CD8-positive, alpha-beta memory T cell (primary cell): ENCODE results near the gene LRTM1. TPM values are rescaled to one million over a fixed set of nuclear protein-coding genes. Genes with fewer than 3 reads are reported as not detected.

Source experiments
- CTCF ChIA-PET: fragments of 350-600 bp; sonication (Branson Sonifier 250); formaldehyde crosslinking; loops from one replicate; lab custom pipeline; 2021; ENCODE audit warnings: antibody characterized with exemption; lab: Charles Lee
- POLR2A ChIA-PET: fragments of 350-600 bp; sonication (Branson Sonifier 250); formaldehyde crosslinking; loops from one replicate; lab custom pipeline; 2021; ENCODE audit warnings: antibody characterized with exemption; lab: Charles Lee
- DNase-seq, 5 donors: peaks; one replicate each; pipeline versions ENCODE4 v3.0.0 to v3.0.0-alpha.2; 2020 to 2022; ENCODE audit warnings: mixed read lengths in 1 of 5
- H3K27ac ChIP-seq: one replicate; pipeline ENCODE4 v1.7.0; 2013; ENCODE audit warnings: low read depth, mild to moderate bottlenecking, low read length, moderate library complexity
- H3K27me3 ChIP-seq: 2 replicates; pipeline ENCODE4 v1.7.0; 2013; ENCODE audit warnings: low read length, mild to moderate bottlenecking; ENCODE audit not compliant: insufficient read depth, poor library complexity, severe bottlenecking
- H3K36me3 ChIP-seq: 2 replicates; pipeline ENCODE4 v1.7.0; 2013; ENCODE audit warnings: mild to moderate bottlenecking, low read length, moderate library complexity; ENCODE audit not compliant: insufficient read depth
- H3K4me1 ChIP-seq: 2 replicates; pipeline ENCODE4 v1.7.0; 2013; ENCODE audit warnings: mild to moderate bottlenecking, low read length, moderate library complexity; ENCODE audit not compliant: insufficient read depth
- H3K4me3 ChIP-seq: 2 replicates; pipeline ENCODE4 v1.7.0; 2013; ENCODE audit warnings: mild to moderate bottlenecking, low read length
- H3K9me3 ChIP-seq: 2 replicates; pipeline ENCODE4 v1.7.0; 2013; ENCODE audit warnings: mild to moderate bottlenecking, low read length
- H3K27ac Mint-ChIP-seq, 8 donors: one replicate each; pipeline ENCODE4 v1.8.0; 2020 to 2021; ENCODE audit warnings: mixed read lengths in 8 of 8, mild to moderate bottlenecking in 6 of 8, inconsistent platforms in 3 of 8, moderate library complexity in 3 of 8
- H3K27me3 Mint-ChIP-seq, 2 donors: one replicate each; pipeline ENCODE4 v1.8.0; 2020 to 2021; ENCODE audit warnings: mixed read lengths in 2 of 2, mild to moderate bottlenecking in 1 of 2, moderate library complexity in 1 of 2
- H3K36me3 Mint-ChIP-seq, 3 donors: one replicate each; pipeline ENCODE4 v1.8.0; 2020 to 2021; ENCODE audit warnings: mixed read lengths in 3 of 3, inconsistent platforms in 1 of 3, mild to moderate bottlenecking in 1 of 3
- H3K4me1 Mint-ChIP-seq, 3 donors: one replicate each; pipeline ENCODE4 v1.8.0; 2020 to 2021; ENCODE audit warnings: mixed read lengths in 3 of 3, inconsistent platforms in 1 of 3, mild to moderate bottlenecking in 1 of 3
- H3K4me3 Mint-ChIP-seq, 7 donors: one replicate each; pipeline ENCODE4 v1.8.0; 2020 to 2021; ENCODE audit warnings: mixed read lengths in 7 of 7, mild to moderate bottlenecking in 6 of 7, moderate library complexity in 4 of 7, inconsistent platforms in 2 of 7
- H3K9me3 Mint-ChIP-seq, 5 donors: one replicate each; pipeline ENCODE4 v1.8.0; 2020 to 2022; ENCODE audit warnings: mixed read lengths in 5 of 5, mild to moderate bottlenecking in 3 of 5, moderate library complexity in 2 of 5, inconsistent platforms in 1 of 5
- polyA plus RNA-seq: library from polyadenylated mRNA; unstranded; fragments of 300-500 nt; fragmentation: Illumina TruSeq; gene quantifications from one replicate; pipeline ENCODE4 v1.2.3, GENCODE V29; 2021
- total RNA-seq, 2 experiments: library from RNA; stranded (reverse); gene quantifications; one replicate each; pipeline ENCODE4 v1.2.3, GENCODE V29; 2021

Gene LRTM1
- total and polyA plus RNA-seq, 3 experiments from 2014 or later, result not detected

GRCh38 chr3:54936561-54936960 lies 8.7 kb upstream of the LRTM1 start:
- no peak overlapping the region for H3K4me3 Mint-ChIP-seq
- no peak overlapping the region for H3K27ac ChIP-seq
- ChIA-PET POLR2A (no interaction called here), CTCF (no interaction called here)
- no peaks in the 10 kb centered on the region for H3K27me3 ChIP-seq
- no peak for DNase-seq
- no peaks in the 10 kb centered on the region for H3K36me3 ChIP-seq
- H3K27ac Mint-ChIP-seq, result no peak overlapping the region
- no peaks in the 10 kb centered on the region for H3K4me1 ChIP-seq
- peaks cover 0 to 5% (median 0%) of the 10 kb centered on the region in 5 donors for H3K9me3 Mint-ChIP-seq
- H3K36me3 Mint-ChIP-seq, result no peaks in the 10 kb centered on the region
- H3K4me1 Mint-ChIP-seq, result no peaks in the 10 kb centered on the region
- H3K27me3 Mint-ChIP-seq, result no peaks in the 10 kb centered on the region
- H3K4me3 ChIP-seq, result no peak overlapping the region
- H3K9me3 ChIP-seq, result no peaks in the 10 kb centered on the region

DNA sequence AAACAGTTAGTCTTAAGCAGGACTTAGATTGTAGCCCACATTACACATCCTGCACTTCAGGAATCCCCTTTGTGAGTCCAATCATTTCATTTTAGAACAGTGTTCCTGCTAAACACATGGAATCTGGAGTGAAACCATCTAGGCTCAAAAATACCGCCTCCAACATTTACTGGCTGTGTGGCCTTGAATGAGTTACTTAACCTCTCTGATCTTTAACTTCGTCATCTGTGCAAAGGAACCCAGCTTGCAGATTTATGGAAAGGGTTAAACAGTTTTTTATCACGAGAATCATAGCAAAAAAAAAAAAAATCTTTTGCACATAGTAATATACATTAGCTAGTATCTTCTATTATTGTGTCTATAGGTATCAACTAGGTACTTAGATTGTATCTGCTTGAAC lies 8.0 kb upstream of the LRTM1 start:
- H3K27me3 ChIP-seq, result no peaks in the 10 kb centered on the region
- Mint-ChIP-seq H3K4me3 (no peak overlapping the region), H3K4me1 (no peaks in the 10 kb centered on the region), H3K9me3 (peaks cover 0 to 5% (median 0%) of the 10 kb centered on the region in 5 donors), H3K27me3 (no peaks in the 10 kb centered on the region), H3K36me3 (no peaks in the 10 kb centered on the region), H3K27ac (no peak overlapping the region)
- H3K27ac ChIP-seq, result no peak overlapping the region
- no peaks in the 10 kb centered on the region for H3K36me3 ChIP-seq
- no peak overlapping the region for H3K4me3 ChIP-seq
- DNase-seq, result no peak
- ChIA-PET POLR2A (no interaction called here), CTCF (no interaction called here)
- no peaks in the 10 kb centered on the region for H3K4me1 ChIP-seq
- H3K9me3 ChIP-seq, result no peaks in the 10 kb centered on the region

DNA sequence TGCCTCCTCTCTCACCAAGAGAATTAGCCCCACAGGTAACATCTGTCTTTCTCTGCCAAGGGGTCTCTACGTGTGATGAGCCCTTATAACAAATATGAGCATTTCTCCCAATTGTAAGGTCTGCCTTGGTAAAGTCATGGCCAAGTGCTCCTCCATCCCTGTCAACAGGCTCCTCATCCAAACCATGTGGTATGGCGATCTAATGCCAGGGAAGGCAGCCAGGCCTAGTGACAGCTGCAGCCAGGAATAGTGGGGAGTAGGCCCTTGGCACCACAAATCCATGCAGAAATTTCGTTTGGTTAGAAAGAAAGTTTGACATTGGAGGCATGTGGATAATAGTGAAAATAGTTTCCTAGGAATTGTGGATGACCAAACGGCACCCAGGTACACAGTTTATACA lies 4.7 kb upstream of the LRTM1 start:
- Histone ChIP-seq H3K27ac (no peak overlapping the region), H3K27me3 (no peaks in the 10 kb centered on the region), H3K36me3 (no peaks in the 10 kb centered on the region), H3K9me3 (no peaks in the 10 kb centered on the region), H3K4me1 (no peaks in the 10 kb centered on the region), H3K4me3 (no peak overlapping the region)
- Mint-ChIP-seq H3K4me1 (no peaks in the 10 kb centered on the region), H3K4me3 (no peak overlapping the region), H3K36me3 (no peaks in the 10 kb centered on the region), H3K27ac (no peak overlapping the region), H3K9me3 (peaks cover 0 to 6% (median 1%) of the 10 kb centered on the region in 5 donors), H3K27me3 (no peaks in the 10 kb centered on the region)
- POLR2A ChIA-PET, result no interaction called here
- CTCF ChIA-PET, result no interaction called here
- no peak for DNase-seq

DNA sequence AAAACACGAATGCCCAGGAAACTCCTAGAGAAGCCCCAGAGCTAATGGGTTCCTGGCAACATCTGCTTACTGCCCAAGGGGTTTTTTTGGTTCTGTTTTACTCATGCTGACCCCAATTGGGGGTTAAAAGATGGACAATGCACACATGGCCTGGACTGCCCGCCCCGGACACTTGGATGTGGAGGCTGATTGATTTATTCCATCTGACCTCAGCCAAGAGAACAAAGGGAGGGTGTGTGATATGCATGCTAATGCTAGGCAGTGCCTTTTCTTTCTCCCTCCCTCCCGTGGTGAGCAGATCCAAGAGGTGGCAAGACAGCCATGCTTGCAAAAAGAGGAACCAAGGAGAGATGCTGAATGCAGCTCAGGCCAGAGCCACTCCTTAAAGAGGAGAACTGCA lies 3.3 kb upstream of the LRTM1 start:
- Mint-ChIP-seq H3K27me3 (no peaks in the 10 kb centered on the region), H3K36me3 (no peaks in the 10 kb centered on the region), H3K4me1 (no peaks in the 10 kb centered on the region), H3K27ac (no peak overlapping the region), H3K4me3 (no peak overlapping the region), H3K9me3 (peaks cover 0 to 4% (median 0%) of the 10 kb centered on the region in 5 donors)
- H3K4me1 ChIP-seq, result no peaks in the 10 kb centered on the region
- DNase-seq, result no peak
- H3K27ac ChIP-seq, result no peak overlapping the region
- H3K9me3 ChIP-seq, result no peaks in the 10 kb centered on the region
- CTCF ChIA-PET, result no interaction called here
- H3K27me3 ChIP-seq, result no peaks in the 10 kb centered on the region
- H3K36me3 ChIP-seq, result no peaks in the 10 kb centered on the region
- no peak overlapping the region for H3K4me3 ChIP-seq
- POLR2A ChIA-PET, result no interaction called here

DNA sequence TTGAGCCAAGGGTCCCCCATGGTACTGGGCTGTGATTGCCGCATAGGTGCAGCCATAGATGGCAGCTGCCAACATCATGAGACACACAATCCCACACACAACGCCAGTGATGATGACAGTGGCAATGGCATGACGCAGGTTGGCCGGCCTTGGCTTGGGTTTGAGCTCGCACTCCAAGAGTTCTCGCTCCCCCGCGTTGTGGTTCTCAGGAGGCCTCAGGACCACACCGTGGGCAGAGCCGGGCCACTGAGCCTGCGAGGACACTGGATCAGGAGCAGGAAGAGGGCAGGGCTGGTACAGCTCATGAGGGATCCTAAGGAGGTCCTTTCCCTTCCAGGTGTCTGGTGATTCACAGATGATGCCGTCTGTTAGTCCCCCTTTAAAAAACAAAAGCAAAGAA lies 9.3 kb downstream of the LRTM1 start:
- Histone ChIP-seq H3K4me1 (no peaks in the 10 kb centered on the region), H3K27ac (no peak overlapping the region), H3K36me3 (no peaks in the 10 kb centered on the region), H3K9me3 (no peaks in the 10 kb centered on the region), H3K27me3 (no peaks in the 10 kb centered on the region), H3K4me3 (no peak overlapping the region)
- Mint-ChIP-seq H3K4me1 (no peaks in the 10 kb centered on the region), H3K27me3 (no peaks in the 10 kb centered on the region), H3K4me3 (no peak overlapping the region), H3K36me3 (no peaks in the 10 kb centered on the region), H3K9me3 (peaks cover 0 to 16% (median 3%) of the 10 kb centered on the region in 5 donors), H3K27ac (no peak overlapping the region)
- no peak for DNase-seq
- ChIA-PET POLR2A (no interaction called here), CTCF (no interaction called here)

DNA sequence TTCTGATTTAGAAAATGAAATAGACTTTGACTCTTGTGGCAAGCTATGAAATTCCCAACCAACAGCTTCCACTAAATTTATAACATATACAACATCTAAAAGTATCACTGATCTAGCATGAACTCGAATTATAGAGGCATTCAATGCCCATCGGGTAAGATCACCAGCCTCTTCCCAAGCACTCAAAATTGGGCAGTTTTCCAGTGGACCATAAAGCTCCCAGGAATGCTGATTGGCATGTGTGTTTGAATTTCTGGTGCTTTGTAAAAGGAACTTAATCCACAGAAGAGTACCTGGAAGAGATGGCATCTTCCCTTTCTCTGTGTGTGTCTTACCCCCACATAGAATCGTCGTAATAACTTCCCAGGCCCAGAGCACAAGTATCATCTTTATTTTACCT lies 10.0 kb downstream of the LRTM1 start:
- no peak for DNase-seq
- Mint-ChIP-seq H3K27me3 (no peaks in the 10 kb centered on the region), H3K4me1 (no peaks in the 10 kb centered on the region), H3K27ac (no peak overlapping the region), H3K36me3 (no peaks in the 10 kb centered on the region), H3K9me3 (peaks cover 0 to 12% (median 3%) of the 10 kb centered on the region in 5 donors), H3K4me3 (no peak overlapping the region)
- Histone ChIP-seq H3K9me3 (no peaks in the 10 kb centered on the region), H3K4me3 (no peak overlapping the region), H3K27me3 (no peaks in the 10 kb centered on the region), H3K4me1 (no peaks in the 10 kb centered on the region), H3K36me3 (no peaks in the 10 kb centered on the region), H3K27ac (no peak overlapping the region)
- ChIA-PET POLR2A (no interaction called here), CTCF (no interaction called here)

GRCh38 chr3:54917174-54917573 lies 10.7 kb downstream of the LRTM1 start:
- no peaks in the 10 kb centered on the region for H3K36me3 ChIP-seq
- H3K27ac ChIP-seq, result no peak overlapping the region
- Mint-ChIP-seq H3K4me3 (no peak overlapping the region), H3K27ac (no peak overlapping the region), H3K27me3 (no peaks in the 10 kb centered on the region), H3K9me3 (peaks cover 0 to 9% (median 5%) of the 10 kb centered on the region in 5 donors), H3K36me3 (no peaks in the 10 kb centered on the region), H3K4me1 (no peaks in the 10 kb centered on the region)
- no peak overlapping the region for H3K4me3 ChIP-seq
- ChIA-PET POLR2A (no interaction called here), CTCF (no interaction called here)
- no peaks in the 10 kb centered on the region for H3K9me3 ChIP-seq
- no peak for DNase-seq
- no peaks in the 10 kb centered on the region for H3K4me1 ChIP-seq
- no peaks in the 10 kb centered on the region for H3K27me3 ChIP-seq

DNA sequence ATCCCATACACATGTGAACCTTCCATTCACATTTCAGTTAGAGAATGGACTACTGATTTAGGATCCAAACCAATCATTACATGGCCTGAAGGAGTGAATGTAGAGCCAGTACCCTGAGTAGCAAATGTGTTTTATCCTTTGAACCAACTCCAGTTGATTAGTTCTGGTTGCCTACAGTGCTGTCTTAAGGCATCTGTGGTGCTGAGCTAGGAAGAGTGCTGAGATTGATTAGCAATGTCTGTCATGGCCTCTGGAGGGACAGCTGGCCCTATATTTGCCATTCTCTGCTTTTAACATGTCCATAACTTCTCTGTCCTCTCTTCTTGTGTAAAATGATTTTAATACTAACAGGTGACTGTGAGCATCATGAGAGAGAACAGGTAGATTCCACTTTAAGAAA lies 11.1 kb downstream of the LRTM1 start:
- Mint-ChIP-seq H3K36me3 (no peaks in the 10 kb centered on the region), H3K4me3 (no peak overlapping the region), H3K27me3 (no peaks in the 10 kb centered on the region), H3K9me3 (peaks cover 0 to 9% (median 5%) of the 10 kb centered on the region in 5 donors), H3K4me1 (no peaks in the 10 kb centered on the region), H3K27ac (no peak overlapping the region)
- ChIA-PET CTCF (no interaction called here), POLR2A (no interaction called here)
- Histone ChIP-seq H3K27me3 (no peaks in the 10 kb centered on the region), H3K4me1 (no peaks in the 10 kb centered on the region), H3K36me3 (no peaks in the 10 kb centered on the region), H3K27ac (no peak overlapping the region), H3K4me3 (no peak overlapping the region), H3K9me3 (no peaks in the 10 kb centered on the region)
- DNase-seq, result no peak

DNA sequence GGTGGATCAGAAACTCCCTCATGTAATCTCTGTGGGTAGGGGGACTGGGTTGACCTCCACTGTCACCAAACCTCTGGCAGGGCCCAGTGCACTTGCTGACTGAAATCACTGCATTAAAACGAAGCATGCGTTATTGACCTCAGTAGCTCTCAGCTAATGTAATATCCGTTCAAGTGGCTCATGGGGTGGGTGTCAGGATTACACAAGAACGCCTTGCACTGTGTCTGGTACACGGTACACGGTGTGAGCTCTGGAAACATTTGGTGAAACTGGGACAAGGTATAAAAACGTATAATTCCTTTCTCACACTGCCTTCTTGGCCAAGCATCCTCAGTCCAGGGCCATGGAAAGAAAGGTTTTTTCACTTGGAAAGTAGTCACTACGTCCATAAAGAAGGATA lies 11.9 kb downstream of the LRTM1 start:
- Histone ChIP-seq H3K36me3 (no peaks in the 10 kb centered on the region), H3K9me3 (no peaks in the 10 kb centered on the region), H3K4me3 (no peak overlapping the region), H3K27me3 (no peaks in the 10 kb centered on the region), H3K27ac (no peak overlapping the region), H3K4me1 (no peaks in the 10 kb centered on the region)
- CTCF ChIA-PET, result no interaction called here
- POLR2A ChIA-PET, result no interaction called here
- Mint-ChIP-seq H3K36me3 (no peaks in the 10 kb centered on the region), H3K27ac (no peak overlapping the region), H3K9me3 (peaks cover 0 to 12% (median 5%) of the 10 kb centered on the region in 5 donors), H3K27me3 (no peaks in the 10 kb centered on the region), H3K4me3 (no peak overlapping the region), H3K4me1 (no peaks in the 10 kb centered on the region)
- DNase-seq, result no peak
